Right lobe of liver (tissue), 4 donors: ENCODE results near the gene CYP2W1.

ENCODE experiments used
- CTCF ChIP-seq, 4 donors: fragments of 200-600 bp in 3 of 4; fragments of 450-650 bp in 1 of 4; IDR thresholded peaks; one replicate each; pipeline versions ENCODE4 v1.5.1 to v1.8.0; 2016 to 2022; ENCODE audit warnings: antibody characterized with exemption in 4 of 4, mild to moderate bottlenecking in 2 of 4
- POLR2A ChIP-seq: fragments of 450-650 bp; IDR thresholded peaks from one replicate; pipeline ENCODE4 v1.6.1; 2017; ENCODE audit warnings: antibody characterized with exemption, mild to moderate bottlenecking
- donor health status: DM: no; HTN: no; CAD: no.
- donor health status: DM: no; HTN: no; CAD: no.
- donor health status: DM: no; HTN: yes; CAD: no.

DNA sequence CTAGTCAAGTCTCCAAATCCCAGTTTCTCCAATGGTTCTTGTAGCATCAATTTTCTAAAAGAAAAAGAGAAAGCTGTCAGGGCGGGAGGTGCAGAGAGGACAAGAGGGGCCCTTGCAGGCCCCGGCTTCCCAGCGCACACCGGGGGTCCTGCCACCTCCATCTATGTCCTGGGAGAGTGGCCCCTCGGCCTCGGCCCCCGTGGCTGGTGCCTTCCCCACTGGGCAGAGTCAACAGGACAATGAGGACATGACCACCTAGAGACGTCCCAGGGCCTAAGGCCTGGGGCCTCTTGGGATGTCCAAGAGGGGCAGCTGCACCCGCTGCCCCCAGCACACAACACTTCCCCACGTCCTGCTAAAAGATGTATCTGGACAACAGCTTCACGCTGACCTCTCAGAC is 13.6 kb upstream of the CYP2W1 start:
- no peak for TF ChIP-seq CTCF (IDR thresholded peaks at IDR 0.05)
- TF ChIP-seq POLR2A = no peak
